PC-9 (cell line): ENCODE measurements around the gene ROBO2. TPM values are rescaled to one million over a fixed set of nuclear protein-coding genes. Genes with fewer than 3 reads are reported as not detected.

Source experiments
- BruUV-seq: library from RNA; stranded (reverse); fragments of 400-500 nt; replicated peaks from 2 replicates; lab custom pipeline; 2021; lab: Mats Ljungman, UMichigan
- CTCF ChIA-PET: fragments of 300-600 bp; sonication (Branson Sonifier 250); formaldehyde crosslinking; loops from one replicate; lab custom pipeline; 2022; ENCODE audit warnings: antibody characterized with exemption; lab: Charles Lee
- POLR2A ChIA-PET: fragments of 300-600 bp; sonication (Branson Sonifier 250); formaldehyde crosslinking; loops from one replicate; lab custom pipeline; 2022; ENCODE audit warnings: antibody characterized with exemption; ENCODE audit not compliant: unreplicated experiment; lab: Charles Lee
- DNase-seq, 2 experiments: peaks; one replicate each; pipeline versions ENCODE4 v3.0.0 to v3.0.0-alpha.2; 2015 to 2022; ENCODE audit warnings: mixed read lengths in 1 of 2
- H2AFZ ChIP-seq: fragments of 200-600 bp; sonication (generic); 2 replicates; pipeline ENCODE4 v1.8.1; 2017; ENCODE audit warnings: antibody characterized with exemption
- H3F3A ChIP-seq: fragments of 200-600 bp; sonication (generic); 2 replicates; pipeline ENCODE4 v1.8.1; 2017; ENCODE audit warnings: antibody characterized with exemption, mild to moderate bottlenecking, low read depth; ENCODE audit not compliant: insufficient read depth
- H3K27ac ChIP-seq: fragments of 200-600 bp; sonication (generic); 2 replicates; pipeline ENCODE4 v1.6.1; 2016; ENCODE audit warnings: mixed run types
- H3K27me3 ChIP-seq: fragments of 200-600 bp; sonication (generic); 2 replicates; pipeline ENCODE4 v1.6.1; 2016; ENCODE audit warnings: low read depth, mixed run types; ENCODE audit not compliant: insufficient read depth
- H3K36me3 ChIP-seq: fragments of 200-600 bp; sonication (generic); 2 replicates; pipeline ENCODE4 v1.6.1; 2016; ENCODE audit warnings: low read depth, mixed run types
- H3K4me1 ChIP-seq: fragments of 200-600 bp; sonication (generic); replicated peaks from 2 replicates; pipeline ENCODE4 v1.6.1; 2016; ENCODE audit warnings: mixed run types; ENCODE audit not compliant: insufficient read depth
- H3K4me2 ChIP-seq: fragments of 200-600 bp; sonication (generic); 2 replicates; pipeline ENCODE4 v1.6.1; 2017; ENCODE audit warnings: mixed run types
- H3K4me3 ChIP-seq: fragments of 200-600 bp; sonication (generic); 2 replicates; pipeline ENCODE4 v1.6.1; 2016; ENCODE audit warnings: mixed run types
- H3K79me2 ChIP-seq: fragments of 200-600 bp; sonication (generic); 2 replicates; pipeline ENCODE4 v1.6.1; 2017; ENCODE audit warnings: low read depth, mixed run types
- H3K9me2 ChIP-seq: fragments of 200-600 bp; sonication (generic); 2 replicates; pipeline ENCODE4 v1.8.1; 2017; ENCODE audit warnings: mild to moderate bottlenecking; ENCODE audit not compliant: insufficient read depth
- H3K9me3 ChIP-seq: fragments of 200-600 bp; sonication (generic); 2 replicates; pipeline ENCODE4 v1.8.1; 2016; ENCODE audit warnings: low read depth; ENCODE audit not compliant: insufficient read depth
- H4K20me1 ChIP-seq: fragments of 200-600 bp; sonication (generic); 2 replicates; pipeline ENCODE4 v1.8.1; 2017; ENCODE audit not compliant: insufficient read depth
- EZH2 ChIP-seq: fragments of 200-600 bp; sonication (generic); IDR thresholded peaks from 2 replicates; pipeline ENCODE4 v1.8.0; 2017; ENCODE audit warnings: antibody characterized with exemption, low read depth
- intact Hi-C: fragments of 100-400 bp; cut with micrococcal nuclease; formaldehyde crosslinking; loops from one replicate; pipeline ENCODE4 v1.10.0; 2022; ENCODE audit not compliant: unreplicated experiment
- total RNA-seq: library from RNA; stranded (reverse); gene quantifications from 2 replicates; pipeline ENCODE4 v1.2.3, GENCODE V29; 2021
- TF ChIP-seq, protein P1 (sequence below): fragments of 200-600 bp; sonication (generic); conservative IDR thresholded peaks from 2 replicates; pipeline ENCODE4 v1.6.1; 2017; ENCODE audit warnings: mixed run types, antibody characterized with exemption, mild to moderate bottlenecking, moderate library complexity

ROBO2 gene
- total RNA-seq, 1 experiment from 2014 or later: 0.39 TPM

DNA sequence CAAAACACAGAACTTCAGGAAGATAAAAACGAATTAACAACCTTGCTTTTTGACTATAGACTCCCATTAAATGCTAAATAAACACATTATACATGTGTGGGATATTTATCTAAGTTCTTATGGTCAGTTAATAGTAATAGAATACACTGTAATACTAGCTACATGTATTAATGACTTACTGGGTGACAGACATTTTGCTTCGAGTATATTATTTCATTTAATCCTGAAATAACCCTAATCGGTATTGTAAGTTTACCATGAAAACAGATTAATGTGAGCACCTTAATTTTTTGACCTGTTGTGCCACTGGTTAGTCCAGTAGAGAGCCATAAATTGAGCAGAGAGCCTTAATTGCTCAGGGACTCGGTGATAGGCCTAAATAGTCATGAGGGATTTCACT, 151.1 kb downstream of the ROBO2 start:
- H2AFZ ChIP-seq: no peak overlapping the region
- TF ChIP-seq, protein P1, sequence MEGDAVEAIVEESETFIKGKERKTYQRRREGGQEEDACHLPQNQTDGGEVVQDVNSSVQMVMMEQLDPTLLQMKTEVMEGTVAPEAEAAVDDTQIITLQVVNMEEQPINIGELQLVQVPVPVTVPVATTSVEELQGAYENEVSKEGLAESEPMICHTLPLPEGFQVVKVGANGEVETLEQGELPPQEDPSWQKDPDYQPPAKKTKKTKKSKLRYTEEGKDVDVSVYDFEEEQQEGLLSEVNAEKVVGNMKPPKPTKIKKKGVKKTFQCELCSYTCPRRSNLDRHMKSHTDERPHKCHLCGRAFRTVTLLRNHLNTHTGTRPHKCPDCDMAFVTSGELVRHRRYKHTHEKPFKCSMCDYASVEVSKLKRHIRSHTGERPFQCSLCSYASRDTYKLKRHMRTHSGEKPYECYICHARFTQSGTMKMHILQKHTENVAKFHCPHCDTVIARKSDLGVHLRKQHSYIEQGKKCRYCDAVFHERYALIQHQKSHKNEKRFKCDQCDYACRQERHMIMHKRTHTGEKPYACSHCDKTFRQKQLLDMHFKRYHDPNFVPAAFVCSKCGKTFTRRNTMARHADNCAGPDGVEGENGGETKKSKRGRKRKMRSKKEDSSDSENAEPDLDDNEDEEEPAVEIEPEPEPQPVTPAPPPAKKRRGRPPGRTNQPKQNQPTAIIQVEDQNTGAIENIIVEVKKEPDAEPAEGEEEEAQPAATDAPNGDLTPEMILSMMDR: no peak
- TF ChIP-seq EZH2: no peak
- H3K27ac ChIP-seq: no peak overlapping the region
- intact Hi-C loops: no loop called here
- no peak for DNase-seq
- no peaks in the 10 kb centered on the region for H3K79me2 ChIP-seq
- H4K20me1 ChIP-seq: no peaks in the 10 kb centered on the region
- ChIA-PET POLR2A (no interaction called here), CTCF (no interaction called here)
- no peaks in the 10 kb centered on the region; the same call in 1 of the 2 replicates for H3F3A ChIP-seq
- H3K4me2 ChIP-seq: no peak overlapping the region
- no TSS peak for BruUV-seq
- no peaks in the 10 kb centered on the region for H3K9me3 ChIP-seq
- no peaks in the 10 kb centered on the region for H3K9me2 ChIP-seq
- H3K27me3 ChIP-seq: no peaks in the 10 kb centered on the region
- H3K4me3 ChIP-seq: no peak overlapping the region
- no peaks in the 10 kb centered on the region for H3K36me3 ChIP-seq
- no peaks in the 10 kb centered on the region for H3K4me1 ChIP-seq

DNA sequence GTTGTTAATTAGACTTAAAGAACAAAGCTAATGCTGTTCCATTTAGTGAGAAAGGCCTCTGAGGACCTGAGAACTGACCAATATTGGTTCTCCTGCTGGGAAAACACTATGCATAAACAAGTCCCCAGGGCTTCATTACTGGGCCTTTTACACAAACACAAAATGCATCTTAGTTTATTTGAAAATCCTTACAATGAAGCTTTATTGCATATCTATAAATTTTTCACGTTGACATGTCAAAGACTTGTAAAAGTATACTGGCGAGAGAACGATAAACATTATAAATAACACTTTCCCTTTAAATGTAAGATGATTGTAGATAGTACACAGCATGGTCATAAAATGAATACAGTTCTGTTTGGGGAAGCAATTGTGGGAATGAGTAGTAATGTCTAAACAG, 151.7 kb downstream of the ROBO2 start:
- no peaks in the 10 kb centered on the region; the same call in 1 of the 2 replicates for H3F3A ChIP-seq

DNA sequence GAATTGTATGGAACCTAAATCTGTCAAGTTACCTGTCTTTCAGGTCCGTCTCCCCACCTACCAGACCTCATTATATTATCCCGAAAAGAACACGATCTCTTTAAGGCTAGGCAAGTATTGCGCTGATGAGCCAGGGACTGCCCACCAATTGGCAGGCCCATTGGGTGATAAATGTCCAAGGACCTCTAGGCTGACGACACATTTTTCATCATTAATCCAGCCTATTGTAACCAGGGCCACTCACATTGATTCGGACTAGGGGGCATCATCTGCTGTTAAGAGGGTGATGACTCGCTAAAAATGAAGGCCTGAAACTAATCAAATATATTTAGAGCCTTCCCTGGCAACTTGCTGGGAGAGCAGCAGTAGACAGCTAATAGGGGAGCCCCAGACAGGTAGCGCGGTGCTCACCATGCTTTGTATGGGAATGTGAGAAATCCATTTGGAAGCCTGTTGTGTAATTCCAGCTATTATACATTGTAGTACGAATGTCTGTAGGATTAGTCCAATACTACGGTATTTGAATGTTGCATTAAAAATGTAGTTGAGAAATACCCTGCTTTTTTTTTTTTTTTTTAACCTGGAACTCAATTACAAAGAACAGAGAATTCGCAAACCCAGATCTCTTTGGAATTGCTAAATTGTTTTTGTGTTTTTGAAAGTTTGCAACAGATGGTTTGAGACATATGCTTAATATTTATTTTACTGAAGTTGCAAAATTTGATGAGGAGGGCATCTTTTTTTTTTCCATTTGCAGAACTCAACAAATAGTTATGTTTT, 156.1 kb downstream of the ROBO2 start:
- Histone ChIP-seq H3K36me3 (no peaks in the 10 kb centered on the region), H3K79me2 (no peaks in the 10 kb centered on the region), H3K4me1 (no peaks in the 10 kb centered on the region), H3F3A (no peaks in the 10 kb centered on the region), H2AFZ (no peak overlapping the region), H3K27me3 (no peaks in the 10 kb centered on the region), H3K9me3 (no peaks in the 10 kb centered on the region), H3K4me2 (no peak overlapping the region), H3K27ac (no peak overlapping the region), H4K20me1 (no peaks in the 10 kb centered on the region), H3K4me3 (no peak overlapping the region), H3K9me2 (no peaks in the 10 kb centered on the region)
- ChIA-PET CTCF (no interaction called here), POLR2A (no interaction called here)
- no TSS peak for BruUV-seq
- TF ChIP-seq, protein P1: no peak
- no peak for TF ChIP-seq EZH2
- no peak for DNase-seq
- intact Hi-C loops: no loop called here

More for the DNA sequence above, 151.7 kb downstream of the ROBO2 start:
- POLR2A ChIA-PET: no interaction called here
- H3K4me2 ChIP-seq: no peak overlapping the region
- no peak for DNase-seq
- no peaks in the 10 kb centered on the region for H3K36me3 ChIP-seq
- H3K27ac ChIP-seq: no peak overlapping the region
- CTCF ChIA-PET: no interaction called here
- TF ChIP-seq EZH2: no peak
- TF ChIP-seq, protein P1: no peak
- intact Hi-C loops: no loop called here
- H3K4me1 ChIP-seq: no peaks in the 10 kb centered on the region
- no peak overlapping the region for H3K4me3 ChIP-seq
- H3K9me3 ChIP-seq: no peaks in the 10 kb centered on the region
- no TSS peak for BruUV-seq
- no peaks in the 10 kb centered on the region for H4K20me1 ChIP-seq
- H3K79me2 ChIP-seq: no peaks in the 10 kb centered on the region
- no peaks in the 10 kb centered on the region for H3K27me3 ChIP-seq
- H2AFZ ChIP-seq: no peak overlapping the region
- H3K9me2 ChIP-seq: no peaks in the 10 kb centered on the region
